IPS-15b (cell line): ENCODE measurements around the gene EVPL.
A peak's percentile ranks its signal among the peaks of the same experiment; 100 is the strongest.
"Not testable (repeated sequence)": the region's sequence is repeated elsewhere in the genome, so short reads cannot be mapped to it uniquely, and the experiment has no call there.

ENCODE experiments used
- H3K27me3 ChIP-seq: one replicate; pipeline ENCODE4 v1.6.1; 2013; ENCODE audit warnings: low read length; ENCODE audit not compliant: control insufficient read depth, insufficient read depth
- H3K36me3 ChIP-seq: one replicate; pipeline ENCODE4 v1.6.1; 2013; ENCODE audit warnings: low read length; ENCODE audit not compliant: control insufficient read depth, insufficient read depth
- H3K4me1 ChIP-seq: one replicate; pipeline ENCODE4 v1.6.1; 2013; ENCODE audit warnings: mild to moderate bottlenecking, low read length; ENCODE audit not compliant: control insufficient read depth, insufficient read depth
- H3K4me3 ChIP-seq: one replicate; pipeline ENCODE4 v1.5.1; 2013; ENCODE audit warnings: low read depth, low read length
- H3K9ac ChIP-seq: one replicate; pipeline ENCODE4 v1.6.1; 2013; ENCODE audit warnings: low read depth, mild to moderate bottlenecking, low read length
- H3K9me3 ChIP-seq: one replicate; pipeline ENCODE4 v1.6.1; 2013; ENCODE audit warnings: mild to moderate bottlenecking, low read length; ENCODE audit not compliant: control insufficient read depth, insufficient read depth

The EVPL gene

DNA sequence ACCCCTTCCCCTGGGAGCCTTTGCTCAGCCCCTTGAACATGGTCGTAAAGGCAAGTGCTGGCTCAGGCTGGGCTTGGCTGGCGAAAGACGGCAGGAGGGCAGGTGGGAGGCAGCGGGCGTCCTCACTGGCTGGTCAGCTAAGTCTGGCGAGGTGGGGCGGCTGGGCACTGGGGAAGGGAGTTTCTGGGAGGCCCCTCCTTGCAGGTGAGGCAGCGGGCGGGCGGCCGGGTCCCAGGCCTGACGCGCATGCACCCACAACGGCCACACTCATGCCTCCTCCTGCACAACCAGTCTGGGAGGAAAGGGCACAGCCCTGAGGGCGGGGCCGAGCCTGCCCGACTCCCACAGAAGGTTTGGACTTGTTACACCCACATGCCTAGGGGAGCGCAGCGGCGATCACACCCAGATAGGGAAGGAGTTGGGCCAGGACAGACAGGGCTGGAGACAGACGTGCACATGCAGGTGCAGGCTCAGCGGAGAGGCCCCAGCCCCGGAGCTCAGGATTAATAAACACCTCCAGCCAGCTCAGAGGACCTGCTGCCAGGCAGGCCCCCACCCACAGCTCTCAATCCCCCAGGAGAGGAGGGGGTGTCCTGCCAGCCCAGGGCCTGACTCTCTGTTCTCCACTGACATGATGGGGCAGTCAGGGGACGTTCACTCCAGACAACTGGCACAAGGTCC is at the start of gene EVPL:
Gene EVPL, minus strand, starts transcription at position 148 of the 681 bp plus-strand sequence. Its CDS starts 108 bp downstream, at position 40.
- Histone ChIP-seq H3K4me3 (no peak within 1 kb of the TSS), H3K9me3 (no peaks in the 10 kb centered on the region), H3K27me3 (no peaks in the 10 kb centered on the region), H3K9ac (no peak within 1 kb of the TSS), H3K4me1 (peaks cover 4% of the 10 kb centered on the region), H3K36me3 (no peaks in the 10 kb centered on the region)

DNA sequence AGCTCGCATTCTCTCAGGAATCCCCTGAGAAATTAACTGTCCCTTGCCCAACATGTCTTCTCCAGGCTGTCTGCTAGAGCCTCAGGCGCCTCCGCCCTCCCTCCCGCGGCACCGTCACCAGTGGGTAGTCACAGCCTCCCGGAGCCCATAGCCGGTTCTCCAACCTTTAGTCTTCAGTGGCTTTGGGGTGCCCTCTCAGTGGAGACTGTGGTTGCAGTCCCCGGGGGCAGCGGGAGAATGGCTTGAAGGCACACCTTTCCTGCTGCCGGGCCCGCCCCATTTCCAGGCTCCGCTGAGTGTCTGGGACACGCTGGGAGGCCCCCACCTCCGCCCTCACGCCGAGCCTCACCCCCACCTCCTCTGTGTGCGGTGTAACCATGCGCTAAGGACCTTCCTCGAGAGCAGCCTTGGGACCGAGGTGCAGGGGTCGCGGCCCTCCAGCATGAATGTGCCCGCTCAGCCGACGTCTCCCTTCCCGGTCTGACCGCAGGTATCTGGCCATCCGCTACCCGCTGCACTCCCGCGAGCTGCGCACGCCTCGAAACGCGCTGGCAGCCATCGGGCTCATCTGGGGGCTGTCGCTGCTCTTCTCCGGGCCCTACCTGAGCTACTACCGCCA is 49.1 kb upstream of the EVPL start:
- H3K4me3 ChIP-seq = peak overlapping the region; percentile 60
- peaks cover 68% of the 10 kb centered on the region for H3K27me3 ChIP-seq
- H3K4me1 ChIP-seq = peaks cover 19% of the 10 kb centered on the region

GRCh38 chr17:76075364-76076145 is 48.4 kb upstream of the EVPL start:
- Histone ChIP-seq H3K4me3 (peak overlapping the region; percentile 60), H3K36me3 (no peaks in the 10 kb centered on the region), H3K27me3 (peaks cover 68% of the 10 kb centered on the region), H3K9me3 (no peaks in the 10 kb centered on the region), H3K9ac (no peak overlapping the region), H3K4me1 (peaks cover 18% of the 10 kb centered on the region)

More for the DNA sequence above, 49.1 kb upstream of the EVPL start:
- Histone ChIP-seq H3K36me3 (no peaks in the 10 kb centered on the region), H3K9me3 (no peaks in the 10 kb centered on the region), H3K9ac (no peak overlapping the region)

GRCh38 chr17:76074390-76075363 is 47.6 kb upstream of the EVPL start, which contains the start of gene GALR2:
TSS of gene GALR2 (plus strand) at chr17:76074781. CDS start at chr17:76074884, 103 bp downstream.
- no peaks in the 10 kb centered on the region for H3K9me3 ChIP-seq
- H3K27me3 ChIP-seq = peaks cover 64% of the 10 kb centered on the region
- H3K9ac ChIP-seq = no peak within 1 kb of the TSS
- peaks cover 9% of the 10 kb centered on the region for H3K4me1 ChIP-seq
- H3K36me3 ChIP-seq = no peaks in the 10 kb centered on the region
- peak within 1 kb of the TSS; percentile 60 for H3K4me3 ChIP-seq

- H3K9me3 ChIP-seq = no peaks in the 10 kb centered on the region
- peaks cover 6% of the 10 kb centered on the region for H3K4me1 ChIP-seq
- H3K36me3 ChIP-seq = peaks cover 11% of the 10 kb centered on the region
- H3K9ac ChIP-seq = peak within 1 kb of the TSS; percentile 70
- peaks cover 41% of the 10 kb centered on the region for H3K27me3 ChIP-seq
- H3K4me3 ChIP-seq = peak within 1 kb of the TSS; percentile 76
Observed at GRCh38 chr17:76072148-76072858, 45.2 kb upstream of the EVPL start, which contains the start of gene SRP68. TSS of gene SRP68 (minus strand) at chr17:76072517. CDS start at chr17:76072491, 26 bp downstream.

DNA sequence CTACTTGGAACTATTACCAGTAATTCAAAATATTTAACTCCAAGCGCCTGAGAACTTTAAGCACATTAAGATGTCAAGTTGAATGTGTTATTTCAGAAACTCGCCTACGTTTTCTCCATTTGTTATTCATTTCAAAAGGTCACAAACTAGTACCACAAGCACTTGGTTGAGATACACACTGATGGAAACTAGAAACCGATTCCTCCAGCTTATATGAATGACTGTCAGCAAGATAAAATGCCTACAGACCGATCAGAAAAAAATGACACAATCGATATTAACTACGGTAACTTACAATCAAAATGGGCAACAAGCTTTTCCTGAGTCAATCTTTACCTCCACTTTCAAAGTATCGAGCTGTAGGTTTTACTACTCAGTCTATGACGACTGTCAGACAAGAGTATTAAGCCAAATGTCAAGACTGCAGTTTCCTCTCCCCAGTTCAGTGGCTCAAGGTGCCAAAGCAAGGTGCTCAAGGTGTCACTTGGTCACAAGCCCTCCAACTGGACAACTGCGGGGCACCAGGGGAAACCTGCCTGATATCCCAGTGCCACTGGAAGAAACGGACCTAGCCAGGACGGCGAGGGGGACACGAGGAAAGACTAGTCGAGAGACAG is 44.5 kb upstream of the EVPL start:
- Histone ChIP-seq H3K36me3 (peaks cover 13% of the 10 kb centered on the region), H3K4me3 (peak overlapping the region; percentile 76), H3K9ac (peak overlapping the region; percentile 51), H3K4me1 (peaks cover 3% of the 10 kb centered on the region), H3K27me3 (peaks cover 34% of the 10 kb centered on the region), H3K9me3 (no peaks in the 10 kb centered on the region)

- Histone ChIP-seq H3K4me1 (no peaks in the 10 kb centered on the region), H3K4me3 (no peak overlapping the region), H3K9me3 (no peaks in the 10 kb centered on the region), H3K9ac (no peak overlapping the region), H3K27me3 (no peaks in the 10 kb centered on the region), H3K36me3 (peaks cover 40% of the 10 kb centered on the region)
Observed at GRCh38 chr17:76065775-76066174, 38.7 kb upstream of the EVPL start.

GRCh38 chr17:76063875-76064546 is 36.9 kb upstream of the EVPL start:
- H3K9ac ChIP-seq = no peak overlapping the region
- no peaks in the 10 kb centered on the region for H3K27me3 ChIP-seq
- H3K9me3 ChIP-seq = no peaks in the 10 kb centered on the region
- H3K36me3 ChIP-seq = peaks cover 48% of the 10 kb centered on the region
- H3K4me1 ChIP-seq = no peaks in the 10 kb centered on the region
- H3K4me3 ChIP-seq = no peak overlapping the region

- H3K27me3 ChIP-seq, H3K9ac ChIP-seq, H3K9me3 ChIP-seq, H3K4me1 ChIP-seq, H3K4me3 ChIP-seq: not testable (repeated sequence)
- H3K36me3 ChIP-seq = peaks cover 26% of the 10 kb centered on the region
Observed at GRCh38 chr17:76058264-76058663, 31.2 kb upstream of the EVPL start.

GRCh38 chr17:76056882-76057281 is 29.8 kb upstream of the EVPL start:
- H3K9me3 ChIP-seq = no peaks in the 10 kb centered on the region
- H3K4me1 ChIP-seq = no peaks in the 10 kb centered on the region
- H3K9ac ChIP-seq = no peak overlapping the region
- peaks cover 28% of the 10 kb centered on the region for H3K36me3 ChIP-seq
- no peaks in the 10 kb centered on the region for H3K27me3 ChIP-seq
- no peak overlapping the region for H3K4me3 ChIP-seq
